Measurements from ENCODE around the gene KRTAP6-2. TPM values are rescaled to one million over a fixed set of nuclear protein-coding genes. Genes with fewer than 3 reads are reported as not detected.

Gene KRTAP6-2
- total and polyA plus RNA-seq, 2 of the 8 experiments (the other 6 are each of a cell fraction or from before 2014, with no cell fraction given): not detected

- Histone ChIP-seq H2BK20ac (ENCODE audit: low read length) (no peak overlapping the region), H4K8ac (ENCODE audit: extremely low read depth, insufficient read depth, low read length) (no peak overlapping the region), H3K23ac (ENCODE audit: insufficient read length) (no peak overlapping the region), H3K79me2 (ENCODE audit: control insufficient read depth in 1 of 2, insufficient read depth in 2 of 2, low read length in 2 of 2) (no peaks in the 10 kb centered on the region), H2BK12ac (ENCODE audit: low read depth, low read length) (no peak overlapping the region), H2BK5ac (ENCODE audit: low read depth, low read length) (no peak overlapping the region), H4K91ac (replicated peaks; ENCODE audit: insufficient read length, low read length) (no peak overlapping the region), H3K27me3 (replicated peaks in 1 of 4; ENCODE audit: control insufficient read depth in 3 of 4, extremely low read depth in 1 of 4, insufficient read depth in 3 of 4, low read length in 3 of 4) (peaks cover 0 to 1% (median 0%) of the 10 kb centered on the region in 4 experiments; a peak in 1 of 7 replicates), H3K9me3 (ENCODE audit: insufficient read depth in 2 of 2, low read depth in 1 of 2, low read length in 1 of 2) (peaks cover 7% of the 10 kb centered on the region in 2 experiments), H3K4me3 (ENCODE audit: extremely low read depth in 1 of 4, insufficient read depth in 2 of 4, low read depth in 3 of 4, low read length in 4 of 4) (no peak overlapping the region), H3K4ac (replicated peaks; ENCODE audit: insufficient read length, low read depth, low read length) (no peak overlapping the region), H3K18ac (ENCODE audit: extremely low read depth, low read length) (no peak overlapping the region), H3K14ac (ENCODE audit: insufficient read length) (no peak overlapping the region), H2AK5ac (ENCODE audit: low read depth, low read length) (no peak overlapping the region), H3K4me2 (ENCODE audit: insufficient read depth in 1 of 2, low read depth in 2 of 2, low read length in 2 of 2) (no peak overlapping the region), H3K27ac (ENCODE audit: low read depth, low read length) (no peak overlapping the region), H3K56ac (replicated peaks; ENCODE audit: insufficient read length, low read depth, low read length) (no peak overlapping the region), H3K79me1 (ENCODE audit: low read depth, low read length) (no peaks in the 10 kb centered on the region), H2BK120ac (replicated peaks; ENCODE audit: low read depth, low read length) (no peak overlapping the region), H2BK15ac (ENCODE audit: low read length) (no peak overlapping the region), H4K20me1 (replicated peaks in 1 of 2; ENCODE audit: control insufficient read depth in 1 of 2, insufficient read depth in 2 of 2, low read length in 2 of 2) (no peaks in the 10 kb centered on the region), H3K4me1 (replicated peaks in 1 of 4; ENCODE audit: control insufficient read depth in 3 of 4, insufficient read depth in 4 of 4, low read length in 3 of 4) (peaks cover 0 to 2% (median 0%) of the 10 kb centered on the region in 4 experiments; a peak in 2 of 7 replicates), H3K9ac (replicated peaks in 1 of 4; ENCODE audit: extremely low read depth in 1 of 4, low read depth in 3 of 4, low read length in 3 of 4) (no peak overlapping the region), H2AFZ (ENCODE audit: low read length) (no peak overlapping the region), H4K5ac (ENCODE audit: insufficient read length, low read depth, low read length) (no peak overlapping the region), H3K23me2 (ENCODE audit: low read depth, low read length) (no peaks in the 10 kb centered on the region), H3K36me3 (ENCODE audit: control insufficient read depth in 2 of 4, insufficient read depth in 4 of 4, low read length in 3 of 4) (no peaks in the 10 kb centered on the region)
- DNase-seq (ENCODE audit: low read depth in 1 of 2, low spot score in 2 of 2) (no peak), FAIRE-seq (no peak)
- CTCF ChIA-PET (ENCODE audit: partially characterized antibody): no interaction called here
- 90% methylated on average over 4 of the region's 4 CpGs; no CpG with 5 or more reads in 1 of the 2 experiments for WGBS, 2 experiments (ENCODE audit: extremely low coverage in 1 of 2, insufficient coverage in 1 of 2, insufficient read length in 1 of 2, insufficient replicate concordance in 2 of 2, low coverage in 1 of 2, low lambda C conversion rate in 2 of 2, missing lambda C conversion rate in 1 of 2)
- POLR2A ChIA-PET (ENCODE audit: partially characterized antibody): no interaction called here
- TF ChIP-seq POU5F1 (IDR thresholded peaks at IDR 0.05; ENCODE audit: low read depth, low read length) (no peak), PHF8 (conservative IDR thresholded peaks at IDR 0.05; ENCODE audit: low read depth, low read length) (no peak), TAF1 (IDR thresholded peaks at IDR 0.05; ENCODE audit: low read depth, low read length) (no peak), TEAD4 (IDR thresholded peaks at IDR 0.05; ENCODE audit: low read depth, low read length) (no peak), HDAC2 (IDR thresholded peaks at IDR 0.05; ENCODE audit: borderline replicate concordance in 1 of 2, low read depth in 2 of 2, low read length in 2 of 2) (no peak), CBX5 (IDR thresholded peaks at IDR 0.05; ENCODE audit: low read depth, low read length) (no peak), SIN3A (conservative IDR thresholded peaks at IDR 0.05 in 1 of 2, IDR thresholded peaks at IDR 0.05 in 1 of 2; ENCODE audit: low read depth in 1 of 2, low read length in 2 of 2) (no peak), CTCF (IDR thresholded peaks at IDR 0.05; ENCODE audit: control extremely low read depth in 1 of 3, insufficient read depth in 1 of 3, low read depth in 1 of 3, low read length in 3 of 3) (no peak), SAP30 (IDR thresholded peaks at IDR 0.05; ENCODE audit: insufficient read depth, insufficient replicate concordance, low read length) (no peak)
Measured at GRCh38 chr21:30628109-30628508, 29.4 kb upstream of the KRTAP6-2 start.
